ENCODE data around the gene TMEM91.
A peak's percentile ranks its signal among the peaks of the same experiment; 100 is the strongest.

TMEM91 gene

GRCh38 chr19:41427647-41428480, 51.5 kb downstream of the TMEM91 start:
- DNase-seq (ENCODE audit: extremely low read depth in 1 of 2, low read depth in 1 of 2), result peak; percentile 23 to 24

GRCh38 chr19:41428481-41428859, 52.1 kb downstream of the TMEM91 start:
- no peak for DNase-seq (ENCODE audit: extremely low read depth in 1 of 2, low read depth in 1 of 2)

- DNase-seq (ENCODE audit: extremely low read depth in 1 of 2, low read depth in 1 of 2), result no peak
Observed at GRCh38 chr19:41430922-41431321, 54.6 kb downstream of the TMEM91 start.

- no peak for DNase-seq (ENCODE audit: extremely low read depth in 1 of 2, low read depth in 1 of 2)
Observed at GRCh38 chr19:41431426-41432386, 55.4 kb downstream of the TMEM91 start.

- no peak for DNase-seq (ENCODE audit: extremely low read depth in 1 of 2, low read depth in 1 of 2)
Observed at GRCh38 chr19:41433171-41433570, 56.8 kb downstream of the TMEM91 start.

Measured in stimulated activated CD8-positive, alpha-beta memory T cell treated with anti-CD3 and anti-CD28 coated beads, Interleukin-7, amount 100 ng/mL, for 48 hours (primary cell).